ENCODE data around the gene OLFML2B.
A peak's percentile ranks its signal among the peaks of the same experiment; 100 is the strongest.

Gene OLFML2B

GRCh38 chr1:161973924-161974845 lies 49.5 kb downstream of the OLFML2B start:
- no peak for DNase-seq

GRCh38 chr1:161972828-161973227 lies 50.8 kb downstream of the OLFML2B start:
- no peak for DNase-seq

GRCh38 chr1:161970633-161971032 lies 53.0 kb downstream of the OLFML2B start:
- DNase-seq, result no peak

- DNase-seq, result no peak
These were observed 53.6 kb downstream of the OLFML2B start for GRCh38 chr1:161970036-161970435.

GRCh38 chr1:161966067-161966466 lies 57.6 kb downstream of the OLFML2B start:
- DNase-seq, result no peak

GRCh38 chr1:161962091-161962887 lies 61.4 kb downstream of the OLFML2B start:
- no peak for DNase-seq

- no peak for DNase-seq
These were observed 65.2 kb downstream of the OLFML2B start for GRCh38 chr1:161958425-161958824.

- DNase-seq, result no peak
These were observed 66.7 kb downstream of the OLFML2B start for GRCh38 chr1:161956930-161957329.

GRCh38 chr1:161956097-161956496 lies 67.6 kb downstream of the OLFML2B start:
- DNase-seq, result no peak

GRCh38 chr1:161955606-161956005 lies 68.1 kb downstream of the OLFML2B start:
- DNase-seq, result no peak

GRCh38 chr1:161954466-161954865 lies 69.2 kb downstream of the OLFML2B start:
- DNase-seq, result no peak

- peak; percentile 49 for DNase-seq
These were observed 69.6 kb downstream of the OLFML2B start for GRCh38 chr1:161954050-161954449.

- no peak for DNase-seq
These were observed 70.3 kb downstream of the OLFML2B start for GRCh38 chr1:161953256-161953920.

- no peak for DNase-seq
These were observed 71.0 kb downstream of the OLFML2B start for GRCh38 chr1:161952607-161953172.

- DNase-seq, result no peak
These were observed 72.0 kb downstream of the OLFML2B start for GRCh38 chr1:161951646-161952045.

- no peak for DNase-seq
These were observed 73.3 kb downstream of the OLFML2B start for GRCh38 chr1:161950377-161950776.

GRCh38 chr1:161949548-161949947 lies 74.1 kb downstream of the OLFML2B start:
- DNase-seq, result no peak

- no peak for DNase-seq
These were observed 75.2 kb downstream of the OLFML2B start for GRCh38 chr1:161948435-161948834.

GRCh38 chr1:161946071-161946987 lies 77.3 kb downstream of the OLFML2B start:
- DNase-seq, result no peak

- no peak for DNase-seq
These were observed 78.2 kb downstream of the OLFML2B start for GRCh38 chr1:161945306-161946060.

- no peak for DNase-seq
These were observed 79.3 kb downstream of the OLFML2B start for GRCh38 chr1:161944381-161944780.

Data from DMS79 (cell line).